IPS-20b (cell line): ENCODE data around the gene PDZRN3.

ENCODE experiments used
- H3K27ac ChIP-seq: one replicate; pipeline ENCODE4 v1.5.1; 2013; ENCODE audit warnings: low read length
- H3K27me3 ChIP-seq: 2 replicates; pipeline ENCODE4 v1.6.1; 2013; ENCODE audit warnings: mild to moderate bottlenecking, low read length, inconsistent platforms; ENCODE audit not compliant: insufficient read depth
- H3K36me3 ChIP-seq: 2 replicates; pipeline ENCODE4 v1.6.1; 2013; ENCODE audit warnings: low read depth, mild to moderate bottlenecking, inconsistent platforms, low read length, moderate library complexity; ENCODE audit not compliant: insufficient read depth
- H3K4me1 ChIP-seq: 2 replicates; pipeline ENCODE4 v1.6.1; 2013; ENCODE audit warnings: mild to moderate bottlenecking, control low read depth, inconsistent platforms, low read length, moderate library complexity; ENCODE audit not compliant: insufficient read depth
- H3K4me3 ChIP-seq: 2 replicates; pipeline ENCODE4 v1.5.1; 2013; ENCODE audit warnings: mild to moderate bottlenecking, low read length, inconsistent platforms
- H3K9ac ChIP-seq: 2 replicates; pipeline ENCODE4 v1.6.1; 2013; ENCODE audit warnings: low read depth, mild to moderate bottlenecking, inconsistent platforms, low read length, moderate library complexity
- H3K9me3 ChIP-seq: 2 replicates; pipeline ENCODE4 v1.6.1; 2013; ENCODE audit warnings: mild to moderate bottlenecking, low read depth, low read length, inconsistent platforms; ENCODE audit not compliant: insufficient read depth

The PDZRN3 gene

DNA sequence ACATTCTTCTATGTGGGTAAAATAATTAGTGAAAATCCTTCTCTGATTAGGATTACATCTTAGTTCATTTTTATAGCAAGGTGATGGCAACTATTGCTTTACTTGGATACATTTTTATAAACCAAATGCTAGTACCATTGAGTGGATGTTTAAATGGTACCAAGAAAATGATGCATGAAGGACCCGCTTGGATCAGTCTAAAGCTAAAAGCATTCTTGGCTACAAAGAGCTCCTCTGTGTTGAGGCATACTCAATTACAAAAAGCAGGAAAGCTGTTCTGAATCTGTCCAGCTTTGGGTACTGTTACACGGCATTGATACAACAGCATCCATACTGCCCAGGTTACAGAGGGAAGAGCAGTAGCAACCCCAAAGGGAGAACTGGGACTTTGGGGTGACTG is 217.2 kb downstream of the PDZRN3 start:
- Histone ChIP-seq H3K4me1 (no peaks in the 10 kb centered on the region), H3K9ac (no peak overlapping the region), H3K9me3 (no peaks in the 10 kb centered on the region), H3K36me3 (0 out of 2 replicates have a peak, but pooled peaks cover 6% of the 10 kb centered on the region), H3K27me3 (no peaks in the 10 kb centered on the region), H3K27ac (no peak overlapping the region), H3K4me3 (no peak overlapping the region)

DNA sequence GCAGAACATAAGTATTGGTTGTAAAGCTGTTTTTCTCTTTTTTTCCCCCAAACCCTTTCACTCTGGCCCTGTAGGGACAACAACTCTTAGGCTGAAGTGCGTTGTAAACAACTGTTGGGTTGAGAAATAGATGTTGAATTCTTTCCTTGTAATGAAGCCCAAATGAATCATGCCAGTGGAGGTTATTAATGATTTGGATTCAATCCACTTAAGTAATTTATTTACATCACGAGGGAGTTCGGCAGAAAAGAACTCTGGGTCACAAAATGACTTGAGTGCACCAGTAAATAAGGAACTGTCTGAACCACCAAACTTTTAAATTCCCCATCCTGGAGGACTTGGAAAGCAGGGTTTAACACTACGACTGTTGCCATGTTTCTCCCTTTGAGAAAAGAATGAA is 218.9 kb downstream of the PDZRN3 start:
- no peaks in the 10 kb centered on the region for H3K27me3 ChIP-seq
- 0 out of 2 replicates have a peak, but pooled peaks cover 6% of the 10 kb centered on the region for H3K36me3 ChIP-seq
- H3K9ac ChIP-seq, result no peak overlapping the region
- H3K4me1 ChIP-seq, result no peaks in the 10 kb centered on the region
- H3K4me3 ChIP-seq, result no peak overlapping the region
- no peaks in the 10 kb centered on the region for H3K9me3 ChIP-seq
- H3K27ac ChIP-seq, result no peak overlapping the region

DNA sequence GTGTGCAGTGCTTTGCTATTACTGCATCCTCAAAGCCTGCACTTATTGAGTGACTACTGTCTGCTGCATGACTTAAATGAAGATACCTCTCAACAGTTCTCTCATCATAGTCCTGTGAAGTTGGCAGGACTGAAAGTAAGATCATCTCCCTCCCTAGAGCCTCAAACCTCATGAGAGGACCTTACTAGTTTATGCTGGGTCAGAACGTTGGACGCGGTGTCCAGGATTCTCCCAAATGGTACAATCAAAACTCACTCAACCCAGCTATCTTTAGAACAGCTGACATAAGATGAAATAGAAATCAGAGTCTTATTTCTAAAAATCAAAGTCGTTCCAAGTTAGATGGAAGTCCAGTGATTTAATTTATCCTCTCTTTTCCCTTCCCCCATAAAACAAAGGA is 219.7 kb downstream of the PDZRN3 start:
- Histone ChIP-seq H3K27me3 (no peaks in the 10 kb centered on the region), H3K9me3 (no peaks in the 10 kb centered on the region), H3K27ac (no peak overlapping the region), H3K4me1 (no peaks in the 10 kb centered on the region), H3K36me3 (0 out of 2 replicates have a peak, but pooled peaks cover 6% of the 10 kb centered on the region), H3K4me3 (no peak overlapping the region), H3K9ac (no peak overlapping the region)

DNA sequence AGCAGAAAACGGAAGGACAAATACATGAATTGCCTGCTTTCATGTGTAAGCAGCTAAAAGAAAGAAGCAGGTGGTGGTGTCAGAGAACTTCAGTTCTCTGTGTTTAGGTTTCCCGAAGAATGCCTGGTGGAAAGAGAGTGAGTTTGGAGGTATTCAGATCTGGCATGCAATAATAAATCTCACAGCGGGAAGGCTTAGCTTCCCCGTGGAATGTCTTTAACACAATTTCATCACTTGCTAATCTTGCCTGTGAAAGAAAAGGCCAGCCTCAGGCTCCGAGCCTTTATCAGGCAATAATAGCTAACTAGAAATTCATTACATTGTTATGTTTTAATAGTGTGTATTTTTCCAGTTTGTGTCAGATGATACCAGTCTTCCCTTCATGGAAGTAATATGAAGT is 220.3 kb downstream of the PDZRN3 start:
- Histone ChIP-seq H3K4me1 (no peaks in the 10 kb centered on the region), H3K27me3 (no peaks in the 10 kb centered on the region), H3K9me3 (no peaks in the 10 kb centered on the region), H3K4me3 (no peak overlapping the region), H3K27ac (no peak overlapping the region), H3K36me3 (0 out of 2 replicates have a peak, but pooled peaks cover 6% of the 10 kb centered on the region), H3K9ac (no peak overlapping the region)

DNA sequence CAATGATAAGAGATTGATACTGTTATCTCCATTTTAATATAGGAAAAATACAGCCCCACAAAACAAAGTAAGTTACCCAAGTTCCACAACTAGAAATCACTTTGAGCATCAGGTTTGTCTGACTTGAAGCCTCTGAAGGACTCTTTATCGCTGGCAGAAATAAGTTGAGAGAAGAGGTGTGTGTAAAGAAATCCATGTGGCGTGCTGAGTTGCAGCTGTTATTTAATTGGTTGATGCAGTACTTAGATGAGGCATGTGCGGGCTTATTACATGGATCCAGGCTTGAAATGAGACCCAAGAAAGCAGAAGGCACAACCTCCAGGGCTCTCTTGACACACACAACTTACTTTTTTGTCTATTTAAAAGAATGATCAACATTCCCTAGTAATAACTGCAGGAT is 221.3 kb downstream of the PDZRN3 start:
- no peak overlapping the region for H3K9ac ChIP-seq
- no peak overlapping the region for H3K27ac ChIP-seq

DNA sequence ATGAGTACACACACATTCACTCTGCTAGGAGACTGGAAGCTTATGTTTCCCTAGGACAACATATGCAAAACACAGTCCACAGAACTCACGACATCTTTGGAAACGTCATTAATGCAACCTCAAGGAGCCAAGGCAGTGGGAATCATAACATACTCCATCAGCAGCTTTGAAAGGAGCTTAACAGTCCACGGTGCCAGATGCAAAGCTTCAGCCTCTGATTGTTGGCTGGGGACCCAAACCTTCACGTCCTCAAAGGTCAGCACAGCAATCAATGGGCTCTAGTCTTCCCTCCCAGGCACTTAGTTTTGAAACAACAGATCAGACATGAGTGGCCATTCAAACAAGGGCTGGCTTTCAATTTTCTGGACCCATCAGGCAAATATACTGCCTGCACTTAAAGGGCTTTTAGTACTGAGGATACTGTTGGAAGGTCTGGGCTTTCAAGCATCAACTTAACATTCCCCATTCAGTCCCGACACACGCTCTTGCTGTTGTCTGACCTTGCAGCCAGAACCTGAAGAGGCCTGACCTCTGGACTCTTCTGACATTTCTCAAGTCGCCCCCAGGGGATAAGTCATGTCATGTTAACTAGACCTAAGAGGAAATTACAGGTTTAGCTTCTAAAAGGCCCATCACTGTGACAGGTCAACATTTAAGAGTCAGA is 223.0 kb downstream of the PDZRN3 start:
- H3K4me3 ChIP-seq, result no peak overlapping the region
- no peaks in the 10 kb centered on the region for H3K4me1 ChIP-seq
- H3K9me3 ChIP-seq, result no peaks in the 10 kb centered on the region
- H3K27me3 ChIP-seq, result no peaks in the 10 kb centered on the region
- H3K9ac ChIP-seq, result no peak overlapping the region
- 0 out of 2 replicates have a peak, but pooled peaks cover 6% of the 10 kb centered on the region for H3K36me3 ChIP-seq
- no peak overlapping the region for H3K27ac ChIP-seq

More for the DNA sequence above, 221.3 kb downstream of the PDZRN3 start:
- no peak overlapping the region for H3K4me3 ChIP-seq
- 0 out of 2 replicates have a peak, but pooled peaks cover 6% of the 10 kb centered on the region for H3K36me3 ChIP-seq
- H3K27me3 ChIP-seq, result no peaks in the 10 kb centered on the region
- H3K4me1 ChIP-seq, result no peaks in the 10 kb centered on the region
- H3K9me3 ChIP-seq, result no peaks in the 10 kb centered on the region

DNA sequence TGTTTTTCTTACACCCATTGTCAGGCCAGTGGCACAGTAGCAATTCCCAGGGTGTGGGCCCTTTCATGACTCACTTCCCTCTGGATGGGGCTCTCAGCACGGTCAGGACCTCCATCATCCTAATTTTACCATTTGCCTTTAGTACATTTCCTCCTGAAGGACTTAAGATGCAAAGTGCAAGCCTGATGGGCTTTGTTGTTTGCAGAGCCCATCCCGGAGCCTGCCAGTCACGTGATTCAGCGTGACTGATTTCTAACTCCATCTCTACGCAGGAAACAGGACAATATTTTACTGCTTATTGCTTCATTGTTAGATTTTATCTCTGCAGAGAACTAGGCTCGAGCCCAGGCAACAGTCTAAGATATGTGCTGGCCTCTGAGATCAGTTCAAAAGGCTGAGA is 223.7 kb downstream of the PDZRN3 start:
- Histone ChIP-seq H3K9me3 (no peaks in the 10 kb centered on the region), H3K27ac (no peak overlapping the region), H3K27me3 (no peaks in the 10 kb centered on the region), H3K36me3 (0 out of 2 replicates have a peak, but pooled peaks cover 6% of the 10 kb centered on the region), H3K4me1 (no peaks in the 10 kb centered on the region), H3K4me3 (no peak overlapping the region), H3K9ac (no peak overlapping the region)

DNA sequence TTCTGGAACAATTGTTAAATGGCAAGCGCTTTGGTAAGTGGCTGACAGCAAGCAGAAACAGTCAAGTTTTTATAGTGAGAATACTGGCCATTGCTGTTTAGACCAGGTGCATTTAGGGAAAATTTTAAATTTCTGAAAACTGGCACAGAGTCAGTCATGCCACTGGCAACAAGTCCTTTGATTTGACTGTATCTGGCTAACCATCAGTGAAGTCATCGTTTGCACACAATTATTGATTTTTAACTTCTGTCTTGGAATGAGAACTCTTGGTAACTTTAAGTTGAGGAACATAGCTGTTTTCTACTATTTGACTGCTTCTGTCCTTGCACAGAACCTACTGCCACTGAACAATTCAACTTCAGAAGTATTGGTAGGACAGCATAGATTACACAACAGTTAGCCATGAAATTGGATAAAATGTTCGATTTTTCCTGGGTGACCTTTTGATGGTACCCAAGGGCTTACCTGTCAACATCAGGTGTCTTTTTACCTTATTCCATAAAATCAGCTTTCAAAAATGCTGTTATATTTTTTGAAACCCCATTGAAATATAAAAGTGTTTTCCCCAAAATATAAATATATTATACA is 225.0 kb downstream of the PDZRN3 start:
- Histone ChIP-seq H3K4me1 (no peaks in the 10 kb centered on the region), H3K9ac (no peak overlapping the region), H3K36me3 (0 out of 2 replicates have a peak, but pooled peaks cover 6% of the 10 kb centered on the region), H3K27me3 (no peaks in the 10 kb centered on the region), H3K27ac (no peak overlapping the region), H3K4me3 (no peak overlapping the region), H3K9me3 (no peaks in the 10 kb centered on the region)

DNA sequence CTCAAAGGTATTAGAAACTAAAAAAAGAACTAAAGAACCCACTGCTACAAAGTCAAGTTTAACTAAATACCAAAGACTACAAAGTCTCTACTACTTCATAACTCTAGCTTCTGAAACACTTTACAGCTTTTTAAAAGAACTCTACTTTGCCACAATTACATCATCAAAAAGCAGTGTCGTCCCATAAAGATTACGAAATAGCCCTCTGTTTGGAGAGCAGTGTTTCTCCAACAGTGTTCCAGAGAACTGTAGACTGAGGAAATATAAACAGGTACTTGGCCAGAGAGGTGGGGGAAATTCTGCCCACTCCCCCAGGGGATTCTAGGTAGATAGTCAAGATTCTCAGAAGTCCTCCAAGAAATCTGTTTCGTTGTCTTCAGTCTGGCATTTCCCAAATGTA is 225.6 kb downstream of the PDZRN3 start:
- Histone ChIP-seq H3K9me3 (no peaks in the 10 kb centered on the region), H3K27ac (no peak overlapping the region), H3K27me3 (no peaks in the 10 kb centered on the region), H3K4me1 (no peaks in the 10 kb centered on the region), H3K4me3 (no peak overlapping the region), H3K9ac (no peak overlapping the region), H3K36me3 (0 out of 2 replicates have a peak, but pooled peaks cover 6% of the 10 kb centered on the region)

DNA sequence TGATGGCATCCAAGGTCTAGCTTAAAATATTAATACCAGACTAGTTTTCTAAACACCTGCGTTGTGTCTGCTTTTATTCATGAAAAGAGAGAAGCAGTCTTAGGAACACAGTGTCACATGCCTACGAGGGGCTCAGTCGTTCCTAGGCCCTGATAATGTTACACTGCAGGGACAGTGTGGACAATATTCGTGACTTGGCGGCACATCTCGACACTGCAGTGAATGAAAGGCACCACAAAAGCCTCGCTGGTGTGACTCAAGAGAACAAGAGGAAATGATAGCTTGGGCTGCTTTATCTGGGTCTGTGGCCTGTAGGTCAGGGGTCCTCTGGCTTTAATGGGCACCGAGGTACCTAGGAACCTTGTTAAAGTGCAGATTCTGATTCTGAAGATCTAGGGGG is 226.7 kb downstream of the PDZRN3 start:
- H3K9ac ChIP-seq, result no peak overlapping the region
- H3K27me3 ChIP-seq, result no peaks in the 10 kb centered on the region
- H3K4me3 ChIP-seq, result no peak overlapping the region
- no peaks in the 10 kb centered on the region for H3K9me3 ChIP-seq
- no peaks in the 10 kb centered on the region for H3K4me1 ChIP-seq
- no peak overlapping the region for H3K27ac ChIP-seq
- H3K36me3 ChIP-seq, result no peaks in the 10 kb centered on the region

DNA sequence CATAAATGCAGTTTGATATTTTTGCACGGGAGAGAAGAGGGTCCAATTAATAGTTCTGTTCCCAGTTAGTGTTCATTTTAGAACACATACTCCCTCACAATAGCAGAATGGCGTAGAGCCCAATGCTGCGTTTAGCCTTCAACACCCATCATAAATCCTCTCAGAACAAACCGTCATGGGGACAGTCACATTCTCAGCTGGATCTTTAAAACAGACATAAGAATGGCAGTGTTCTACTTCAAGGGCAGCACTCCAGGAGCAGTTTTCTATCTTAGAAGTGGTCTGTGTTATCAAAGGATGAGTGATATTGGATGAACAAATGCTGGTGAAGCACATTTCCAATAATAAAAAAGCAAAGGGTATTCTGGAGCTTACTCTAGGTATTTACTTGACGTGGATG is 230.5 kb downstream of the PDZRN3 start:
- Histone ChIP-seq H3K9ac (no peak overlapping the region), H3K27ac (no peak overlapping the region), H3K36me3 (peaks cover 12% of the 10 kb centered on the region; the same call in 1 of the 2 replicates), H3K4me1 (no peaks in the 10 kb centered on the region), H3K9me3 (no peaks in the 10 kb centered on the region), H3K27me3 (no peaks in the 10 kb centered on the region), H3K4me3 (no peak overlapping the region)

DNA sequence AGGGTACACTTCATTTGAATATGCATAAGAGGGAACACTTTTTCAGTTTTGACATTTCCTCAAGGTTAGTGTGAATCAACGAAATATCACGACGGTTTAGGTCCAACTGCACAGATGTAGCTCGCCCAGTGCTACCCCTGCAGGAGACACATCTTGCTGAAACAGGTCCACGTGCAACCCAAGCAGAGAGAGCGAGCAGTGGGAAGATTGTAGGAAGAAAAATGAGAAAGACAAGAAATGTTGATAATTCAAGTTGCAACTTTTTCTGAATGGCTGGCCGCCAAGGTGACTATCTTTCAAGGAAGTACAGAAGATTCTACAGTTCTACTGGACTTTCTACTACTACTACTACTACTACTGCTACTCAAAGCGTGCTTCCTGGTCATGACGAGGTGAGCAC is 231.7 kb downstream of the PDZRN3 start:
- Histone ChIP-seq H3K4me1 (no peaks in the 10 kb centered on the region), H3K27ac (no peak overlapping the region), H3K4me3 (no peak overlapping the region), H3K9me3 (no peaks in the 10 kb centered on the region), H3K27me3 (no peaks in the 10 kb centered on the region), H3K36me3 (peaks cover 12% of the 10 kb centered on the region), H3K9ac (no peak overlapping the region)
